ENCODE measurements around the gene KRTAP4-2. TPM values are rescaled to one million over a fixed set of nuclear protein-coding genes. Genes with fewer than 3 reads are reported as not detected.

KRTAP4-2 gene
- total RNA-seq, 1 experiment from 2014 or later = not detected

DNA sequence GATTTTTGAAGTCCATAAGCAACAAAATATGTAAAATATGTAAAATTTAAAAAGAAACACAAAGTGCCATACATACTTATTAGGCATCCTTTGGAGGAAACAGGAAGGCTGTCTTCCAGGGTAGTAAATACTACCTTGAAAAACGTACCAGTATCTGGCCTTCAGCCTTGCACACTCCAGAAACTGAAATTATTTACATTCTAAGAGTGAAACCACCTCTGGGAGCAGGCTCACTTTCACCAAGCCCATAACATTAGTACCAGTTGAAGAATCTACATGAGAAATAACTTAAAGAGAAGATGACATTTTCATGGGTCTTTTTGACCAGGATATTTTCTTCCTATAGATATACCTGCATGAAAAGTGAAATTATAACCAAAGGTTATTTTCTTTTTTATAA, 18.0 kb upstream of the KRTAP4-2 start:
- POLR2A ChIA-PET = no interaction called here
- H3K9ac ChIP-seq (ENCODE audit: low read length) = no peak overlapping the region
- DNase-seq (ENCODE audit: low read depth, low spot score) (no peak), ATAC-seq (no peak)
- no peaks in the 10 kb centered on the region for H3K36me3 ChIP-seq (ENCODE audit: control insufficient read depth in 1 of 2, insufficient read depth in 2 of 2, low read length in 2 of 2)
- no peaks in the 10 kb centered on the region for H3K9me3 ChIP-seq (ENCODE audit: control insufficient read depth in 1 of 2, insufficient read depth in 1 of 2, low read depth in 1 of 2, low read length in 2 of 2)
- intact Hi-C loops (cut with micrococcal nuclease) = no loop called here
- no TSS peak for BruUV-seq (replicated peaks)
- H3K4me2 ChIP-seq (ENCODE audit: low read length) = no peak overlapping the region
- RAD21 ChIA-PET (ENCODE audit: low non-redundant PET in 1 of 2, low total read pairs in 2 of 2, uncharacterized antibody in 2 of 2, unreplicated experiment in 2 of 2) = no interaction called here
- no peak overlapping the region for H2AFZ ChIP-seq (ENCODE audit: low read depth, low read length, poor library complexity, severe bottlenecking)
- H3K27me3 ChIP-seq (ENCODE audit: insufficient read depth, low read length) = no peaks in the 10 kb centered on the region
- no peak for TF ChIP-seq EZH2 (IDR thresholded peaks at IDR 0.05)
- no peak for TF ChIP-seq YY1 (IDR thresholded peaks at IDR 0.05; ENCODE audit: extremely low read depth, insufficient replicate concordance, low read depth, low read length)
- no peak for TF ChIP-seq FOSL1 (IDR thresholded peaks at IDR 0.05; ENCODE audit: low read depth)
- TF ChIP-seq CEBPB (IDR thresholded peaks at IDR 0.05; ENCODE audit: low read depth) = no peak
- TF ChIP-seq, protein P1, sequence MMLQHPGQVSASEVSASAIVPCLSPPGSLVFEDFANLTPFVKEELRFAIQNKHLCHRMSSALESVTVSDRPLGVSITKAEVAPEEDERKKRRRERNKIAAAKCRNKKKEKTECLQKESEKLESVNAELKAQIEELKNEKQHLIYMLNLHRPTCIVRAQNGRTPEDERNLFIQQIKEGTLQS (IDR thresholded peaks at IDR 0.05) = no peak
- no peak for TF ChIP-seq JUND (IDR thresholded peaks at IDR 0.05)
- TF ChIP-seq, protein P2, sequence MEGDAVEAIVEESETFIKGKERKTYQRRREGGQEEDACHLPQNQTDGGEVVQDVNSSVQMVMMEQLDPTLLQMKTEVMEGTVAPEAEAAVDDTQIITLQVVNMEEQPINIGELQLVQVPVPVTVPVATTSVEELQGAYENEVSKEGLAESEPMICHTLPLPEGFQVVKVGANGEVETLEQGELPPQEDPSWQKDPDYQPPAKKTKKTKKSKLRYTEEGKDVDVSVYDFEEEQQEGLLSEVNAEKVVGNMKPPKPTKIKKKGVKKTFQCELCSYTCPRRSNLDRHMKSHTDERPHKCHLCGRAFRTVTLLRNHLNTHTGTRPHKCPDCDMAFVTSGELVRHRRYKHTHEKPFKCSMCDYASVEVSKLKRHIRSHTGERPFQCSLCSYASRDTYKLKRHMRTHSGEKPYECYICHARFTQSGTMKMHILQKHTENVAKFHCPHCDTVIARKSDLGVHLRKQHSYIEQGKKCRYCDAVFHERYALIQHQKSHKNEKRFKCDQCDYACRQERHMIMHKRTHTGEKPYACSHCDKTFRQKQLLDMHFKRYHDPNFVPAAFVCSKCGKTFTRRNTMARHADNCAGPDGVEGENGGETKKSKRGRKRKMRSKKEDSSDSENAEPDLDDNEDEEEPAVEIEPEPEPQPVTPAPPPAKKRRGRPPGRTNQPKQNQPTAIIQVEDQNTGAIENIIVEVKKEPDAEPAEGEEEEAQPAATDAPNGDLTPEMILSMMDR (IDR thresholded peaks at IDR 0.05 in 2 of 3, conservative IDR thresholded peaks at IDR 0.05 in 1 of 3; ENCODE audit: borderline replicate concordance in 1 of 3, insufficient read depth in 1 of 3, low read depth in 2 of 3, low read length in 2 of 3) = no peak
- TF ChIP-seq ZFX (IDR thresholded peaks at IDR 0.05) = no peak
- no peak for TF ChIP-seq RAD21 (IDR thresholded peaks at IDR 0.05; ENCODE audit: low read depth)
- no peak for TF ChIP-seq EZH2phosphoT487 (IDR thresholded peaks at IDR 0.05; ENCODE audit: borderline replicate concordance)
- TF ChIP-seq, protein P3, sequence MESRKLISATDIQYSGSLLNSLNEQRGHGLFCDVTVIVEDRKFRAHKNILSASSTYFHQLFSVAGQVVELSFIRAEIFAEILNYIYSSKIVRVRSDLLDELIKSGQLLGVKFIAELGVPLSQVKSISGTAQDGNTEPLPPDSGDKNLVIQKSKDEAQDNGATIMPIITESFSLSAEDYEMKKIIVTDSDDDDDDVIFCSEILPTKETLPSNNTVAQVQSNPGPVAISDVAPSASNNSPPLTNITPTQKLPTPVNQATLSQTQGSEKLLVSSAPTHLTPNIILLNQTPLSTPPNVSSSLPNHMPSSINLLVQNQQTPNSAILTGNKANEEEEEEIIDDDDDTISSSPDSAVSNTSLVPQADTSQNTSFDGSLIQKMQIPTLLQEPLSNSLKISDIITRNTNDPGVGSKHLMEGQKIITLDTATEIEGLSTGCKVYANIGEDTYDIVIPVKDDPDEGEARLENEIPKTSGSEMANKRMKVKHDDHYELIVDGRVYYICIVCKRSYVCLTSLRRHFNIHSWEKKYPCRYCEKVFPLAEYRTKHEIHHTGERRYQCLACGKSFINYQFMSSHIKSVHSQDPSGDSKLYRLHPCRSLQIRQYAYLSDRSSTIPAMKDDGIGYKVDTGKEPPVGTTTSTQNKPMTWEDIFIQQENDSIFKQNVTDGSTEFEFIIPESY (IDR thresholded peaks at IDR 0.05; ENCODE audit: extremely low read depth, insufficient replicate concordance, low read length) = no peak
- no peak for TF ChIP-seq ELF1 (IDR thresholded peaks at IDR 0.05; ENCODE audit: borderline replicate concordance, low read depth)
- no peak for TF ChIP-seq SRF (IDR thresholded peaks at IDR 0.05; ENCODE audit: low read depth)
- no peak for TF ChIP-seq POLR2AphosphoS5 (IDR thresholded peaks at IDR 0.05; ENCODE audit: low read depth, low read length)
- no peak for TF ChIP-seq ZNF274 (IDR thresholded peaks at IDR 0.05; ENCODE audit: low read depth, low read length)
- TF ChIP-seq, protein P4, sequence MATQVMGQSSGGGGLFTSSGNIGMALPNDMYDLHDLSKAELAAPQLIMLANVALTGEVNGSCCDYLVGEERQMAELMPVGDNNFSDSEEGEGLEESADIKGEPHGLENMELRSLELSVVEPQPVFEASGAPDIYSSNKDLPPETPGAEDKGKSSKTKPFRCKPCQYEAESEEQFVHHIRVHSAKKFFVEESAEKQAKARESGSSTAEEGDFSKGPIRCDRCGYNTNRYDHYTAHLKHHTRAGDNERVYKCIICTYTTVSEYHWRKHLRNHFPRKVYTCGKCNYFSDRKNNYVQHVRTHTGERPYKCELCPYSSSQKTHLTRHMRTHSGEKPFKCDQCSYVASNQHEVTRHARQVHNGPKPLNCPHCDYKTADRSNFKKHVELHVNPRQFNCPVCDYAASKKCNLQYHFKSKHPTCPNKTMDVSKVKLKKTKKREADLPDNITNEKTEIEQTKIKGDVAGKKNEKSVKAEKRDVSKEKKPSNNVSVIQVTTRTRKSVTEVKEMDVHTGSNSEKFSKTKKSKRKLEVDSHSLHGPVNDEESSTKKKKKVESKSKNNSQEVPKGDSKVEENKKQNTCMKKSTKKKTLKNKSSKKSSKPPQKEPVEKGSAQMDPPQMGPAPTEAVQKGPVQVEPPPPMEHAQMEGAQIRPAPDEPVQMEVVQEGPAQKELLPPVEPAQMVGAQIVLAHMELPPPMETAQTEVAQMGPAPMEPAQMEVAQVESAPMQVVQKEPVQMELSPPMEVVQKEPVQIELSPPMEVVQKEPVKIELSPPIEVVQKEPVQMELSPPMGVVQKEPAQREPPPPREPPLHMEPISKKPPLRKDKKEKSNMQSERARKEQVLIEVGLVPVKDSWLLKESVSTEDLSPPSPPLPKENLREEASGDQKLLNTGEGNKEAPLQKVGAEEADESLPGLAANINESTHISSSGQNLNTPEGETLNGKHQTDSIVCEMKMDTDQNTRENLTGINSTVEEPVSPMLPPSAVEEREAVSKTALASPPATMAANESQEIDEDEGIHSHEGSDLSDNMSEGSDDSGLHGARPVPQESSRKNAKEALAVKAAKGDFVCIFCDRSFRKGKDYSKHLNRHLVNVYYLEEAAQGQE (IDR thresholded peaks at IDR 0.05; ENCODE audit: low read depth) = no peak
- TF ChIP-seq, protein P5, sequence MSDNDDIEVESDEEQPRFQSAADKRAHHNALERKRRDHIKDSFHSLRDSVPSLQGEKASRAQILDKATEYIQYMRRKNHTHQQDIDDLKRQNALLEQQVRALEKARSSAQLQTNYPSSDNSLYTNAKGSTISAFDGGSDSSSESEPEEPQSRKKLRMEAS (IDR thresholded peaks at IDR 0.05) = no peak
- H3K27ac ChIP-seq (ENCODE audit: low read depth, low read length) = no peak overlapping the region
- no peak overlapping the region for H3K4me3 ChIP-seq (replicated peaks in 1 of 2; ENCODE audit: low read depth in 1 of 2, low read length in 2 of 2)
- CTCF ChIA-PET = no interaction called here
- no peaks in the 10 kb centered on the region for H3K9me2 ChIP-seq (ENCODE audit: insufficient read depth)
- no peaks in the 10 kb centered on the region for H4K20me1 ChIP-seq (ENCODE audit: insufficient read depth)
- H3K79me2 ChIP-seq (ENCODE audit: insufficient read depth, low read length) = no peaks in the 10 kb centered on the region
- no peaks in the 10 kb centered on the region for H3K4me1 ChIP-seq (ENCODE audit: control insufficient read depth in 1 of 2, insufficient read depth in 2 of 2, low read length in 2 of 2)
